OCI-LY1 (cell line): ENCODE results near the gene SLC9A6.

Source experiments
- H2AFZ ChIP-seq: fragments of 200-600 bp; sonication (generic), shearing (Covaris generic); 2 replicates; pipeline ENCODE4 v1.6.0; 2014; ENCODE audit warnings: antibody characterized with exemption, mild to moderate bottlenecking, low read length
- H3F3A ChIP-seq: fragments of 200-600 bp; sonication (generic), shearing (Covaris generic); 2 replicates; pipeline ENCODE4 v1.6.0; 2014; ENCODE audit warnings: mild to moderate bottlenecking, antibody characterized with exemption, low read length, moderate library complexity; ENCODE audit not compliant: insufficient read depth
- H3K27ac ChIP-seq: fragments of 200-600 bp; sonication (generic); 2 replicates; pipeline ENCODE4 v1.5.1; 2014; ENCODE audit warnings: low read length, mixed run types, mild to moderate bottlenecking, low read depth; ENCODE audit not compliant: poor library complexity, severe bottlenecking
- H3K27me3 ChIP-seq: fragments of 200-600 bp; sonication (generic); 2 replicates; pipeline ENCODE4 v1.6.0; 2014; ENCODE audit warnings: antibody characterized with exemption, mild to moderate bottlenecking, low read length, moderate library complexity; ENCODE audit not compliant: insufficient read depth
- H3K36me3 ChIP-seq: fragments of 200-600 bp; sonication (generic); 2 replicates; pipeline ENCODE4 v1.6.1; 2014; ENCODE audit warnings: mild to moderate bottlenecking, antibody characterized with exemption, low read length, moderate library complexity, mixed read lengths; ENCODE audit not compliant: insufficient read depth
- H3K4me1 ChIP-seq: fragments of 200-600 bp; sonication (generic); 2 replicates; pipeline ENCODE4 v1.5.1; 2014; ENCODE audit warnings: mild to moderate bottlenecking, low read length, moderate library complexity; ENCODE audit not compliant: insufficient read depth, severe bottlenecking
- H3K4me2 ChIP-seq: fragments of 200-600 bp; sonication (generic), shearing (Covaris generic); 2 replicates; pipeline ENCODE4 v1.6.1; 2014; ENCODE audit warnings: low read length
- H3K4me3 ChIP-seq: fragments of 200-600 bp; sonication (generic); 2 replicates; pipeline ENCODE4 v1.5.1; 2014; ENCODE audit warnings: low read length, low read depth, mild to moderate bottlenecking, mixed read lengths; ENCODE audit not compliant: poor library complexity, severe bottlenecking
- H3K79me2 ChIP-seq: fragments of 200-600 bp; shearing (Covaris generic); 2 replicates; pipeline ENCODE4 v1.6.1; 2016; ENCODE audit warnings: mixed run types, low read length, mixed read lengths; ENCODE audit not compliant: insufficient read depth
- H3K9ac ChIP-seq: fragments of 200-600 bp; sonication (generic), shearing (Covaris generic); 2 replicates; pipeline ENCODE4 v1.6.1; 2014; ENCODE audit warnings: mild to moderate bottlenecking, low read length, mixed read lengths
- H3K9me2 ChIP-seq: fragments of 200-600 bp; sonication (generic), shearing (Covaris generic); 2 replicates; pipeline ENCODE4 v1.6.1; 2014; ENCODE audit warnings: low read depth, mild to moderate bottlenecking, low read length, mixed read lengths
- H3K9me3 ChIP-seq: fragments of 200-600 bp; shearing (Covaris generic); 2 replicates; pipeline ENCODE4 v1.6.1; 2014; ENCODE audit warnings: low read length, mixed read lengths
- H4K20me1 ChIP-seq: fragments of 200-600 bp; sonication (generic), shearing (Covaris generic); 2 replicates; pipeline ENCODE4 v1.6.0; 2016; ENCODE audit warnings: mild to moderate bottlenecking, low read length; ENCODE audit not compliant: insufficient read depth
- EZH2 ChIP-seq: fragments of 200-600 bp; sonication (generic), shearing (Covaris generic); IDR thresholded peaks from 2 replicates; pipeline ENCODE4 v1.8.0; 2017; ENCODE audit warnings: borderline replicate concordance, mixed run types, mild to moderate bottlenecking, antibody characterized with exemption, low read length, moderate library complexity, mixed read lengths
- TF ChIP-seq, protein P1 (sequence below): fragments of 200-600 bp; sonication (generic), shearing (Covaris generic); IDR thresholded peaks from 2 replicates; pipeline ENCODE4 v1.5.1; 2017; ENCODE audit warnings: mild to moderate bottlenecking, antibody characterized with exemption, low read length, moderate library complexity, mixed read lengths

Gene SLC9A6

GRCh38 chrX:135975421-135975820, 9.8 kb upstream of the SLC9A6 start:
- H3K36me3 ChIP-seq: no peaks in the 10 kb centered on the region
- no peaks in the 10 kb centered on the region for H3F3A ChIP-seq
- H3K4me3 ChIP-seq: no peak overlapping the region
- H2AFZ ChIP-seq: no peak overlapping the region
- peaks cover 22% of the 10 kb centered on the region for H3K4me1 ChIP-seq
- H3K9me2 ChIP-seq: no peaks in the 10 kb centered on the region
- H3K4me2 ChIP-seq: no peak overlapping the region
- H3K9me3 ChIP-seq: no peaks in the 10 kb centered on the region
- H3K9ac ChIP-seq: no peak overlapping the region
- no peak overlapping the region for H3K27ac ChIP-seq
- no peaks in the 10 kb centered on the region for H3K27me3 ChIP-seq
- H4K20me1 ChIP-seq: no peaks in the 10 kb centered on the region
- peaks cover 17% of the 10 kb centered on the region for H3K79me2 ChIP-seq
- TF ChIP-seq, protein P1, sequence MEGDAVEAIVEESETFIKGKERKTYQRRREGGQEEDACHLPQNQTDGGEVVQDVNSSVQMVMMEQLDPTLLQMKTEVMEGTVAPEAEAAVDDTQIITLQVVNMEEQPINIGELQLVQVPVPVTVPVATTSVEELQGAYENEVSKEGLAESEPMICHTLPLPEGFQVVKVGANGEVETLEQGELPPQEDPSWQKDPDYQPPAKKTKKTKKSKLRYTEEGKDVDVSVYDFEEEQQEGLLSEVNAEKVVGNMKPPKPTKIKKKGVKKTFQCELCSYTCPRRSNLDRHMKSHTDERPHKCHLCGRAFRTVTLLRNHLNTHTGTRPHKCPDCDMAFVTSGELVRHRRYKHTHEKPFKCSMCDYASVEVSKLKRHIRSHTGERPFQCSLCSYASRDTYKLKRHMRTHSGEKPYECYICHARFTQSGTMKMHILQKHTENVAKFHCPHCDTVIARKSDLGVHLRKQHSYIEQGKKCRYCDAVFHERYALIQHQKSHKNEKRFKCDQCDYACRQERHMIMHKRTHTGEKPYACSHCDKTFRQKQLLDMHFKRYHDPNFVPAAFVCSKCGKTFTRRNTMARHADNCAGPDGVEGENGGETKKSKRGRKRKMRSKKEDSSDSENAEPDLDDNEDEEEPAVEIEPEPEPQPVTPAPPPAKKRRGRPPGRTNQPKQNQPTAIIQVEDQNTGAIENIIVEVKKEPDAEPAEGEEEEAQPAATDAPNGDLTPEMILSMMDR: no peak
- TF ChIP-seq EZH2: no peak

GRCh38 chrX:135977611-135978010, 7.6 kb upstream of the SLC9A6 start:
- H3K9ac ChIP-seq: no peak overlapping the region
- H3K27ac ChIP-seq: no peak overlapping the region
- no peaks in the 10 kb centered on the region for H3K36me3 ChIP-seq
- TF ChIP-seq, protein P1: no peak
- no peak for TF ChIP-seq EZH2
- H3K27me3 ChIP-seq: no peaks in the 10 kb centered on the region
- no peak overlapping the region for H3K4me3 ChIP-seq
- H3K4me1 ChIP-seq: peaks cover 12% of the 10 kb centered on the region
- no peaks in the 10 kb centered on the region for H4K20me1 ChIP-seq
- H3F3A ChIP-seq: no peaks in the 10 kb centered on the region
- no peak overlapping the region for H2AFZ ChIP-seq
- peaks cover 3% of the 10 kb centered on the region for H3K79me2 ChIP-seq
- no peaks in the 10 kb centered on the region for H3K9me3 ChIP-seq
- H3K9me2 ChIP-seq: no peaks in the 10 kb centered on the region
- H3K4me2 ChIP-seq: no peak overlapping the region

DNA sequence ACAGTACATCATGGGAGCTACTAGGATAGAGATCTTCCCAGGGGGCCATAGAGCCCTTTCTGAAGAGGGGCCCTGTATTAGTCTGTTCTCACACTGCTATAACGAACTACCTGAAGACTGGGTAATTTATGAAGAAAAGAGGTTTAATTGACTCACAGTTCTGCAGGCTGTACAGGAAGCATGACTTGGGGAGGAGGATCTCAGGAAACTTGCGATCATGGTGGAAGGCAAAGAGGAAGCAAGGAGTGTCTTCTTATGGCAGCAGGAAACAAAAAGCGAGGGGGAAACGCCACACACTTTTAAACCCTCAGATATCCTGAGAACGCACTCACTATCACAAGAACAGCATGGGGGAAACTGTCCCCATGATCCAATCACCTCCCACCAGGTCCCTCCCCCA, 4.2 kb upstream of the SLC9A6 start:
- Histone ChIP-seq H2AFZ (no peak overlapping the region), H3K9ac (no peak overlapping the region), H3K9me3 (no peaks in the 10 kb centered on the region), H3K27me3 (no peaks in the 10 kb centered on the region), H3K9me2 (no peaks in the 10 kb centered on the region), H3K4me3 (no peak overlapping the region), H3K79me2 (no peaks in the 10 kb centered on the region), H3K4me1 (peaks cover 9% of the 10 kb centered on the region), H3K27ac (no peak overlapping the region), H3K36me3 (no peaks in the 10 kb centered on the region), H4K20me1 (no peaks in the 10 kb centered on the region), H3F3A (no peaks in the 10 kb centered on the region), H3K4me2 (no peak overlapping the region)
- TF ChIP-seq, protein P1: no peak
- no peak for TF ChIP-seq EZH2
